K562 (cell line): ENCODE data around the gene FREM1. TPM values are rescaled to one million over a fixed set of nuclear protein-coding genes. Genes with fewer than 3 reads are reported as not detected.
A peak's percentile ranks its signal among the peaks of the same experiment; 100 is the strongest.

Experiments
- ATAC-seq: fragments of 200-7000 bp; cut with Tn5 transposase; 3 replicates; pipeline ENCODE4 v1.9.1; 2020; ENCODE audit warnings: moderate library complexity
- BruUV-seq: library from RNA; stranded (reverse); fragments of 400-500 nt; replicated peaks from 2 replicates; lab custom pipeline; 2021; lab: Mats Ljungman, UMichigan
- CTCF ChIA-PET: fragments of 300-600 bp; formaldehyde crosslinking; extraction: SDS; loops from one replicate; lab custom pipeline; 2021; ENCODE audit warnings: low intra/inter-chr PET ratio; lab: Yijun Ruan, JAX
- POLR2A ChIA-PET: fragments of 300-600, 350-650 bp; sonication (Branson Sonifier 250); formaldehyde crosslinking; extraction: SDS; loops from one replicate; lab custom pipeline; 2021; ENCODE audit warnings: antibody characterized with exemption, inconsistent platforms; lab: Yijun Ruan, JAX
- DNase-seq, 4 experiments: peaks; one replicate each; pipeline versions ENCODE4 v3.0.0 to v3.0.0-alpha.2; 2011 to 2018; ENCODE audit warnings: low spot score in 3 of 4, mixed read lengths in 3 of 4; ENCODE audit errors: extremely low read depth in 1 of 4
- FAIRE-seq: peaks from 2 replicates; lab custom pipeline; 2011; peaks lifted over from hg19 to GRCh38; lab: Jason Lieb, UNC
- H2AFZ ChIP-seq: 2 replicates; pipeline ENCODE4 v1.6.0; 2011; ENCODE audit warnings: low read depth, low read length, control low read depth, inconsistent platforms
- H3K27ac ChIP-seq: fragments of 200-600 bp; 3 replicates; pipeline ENCODE4 v1.8.0; 2011; ENCODE audit warnings: low read depth, mild to moderate bottlenecking, control low read depth, inconsistent platforms, low read length, moderate library complexity, mixed read lengths; ENCODE audit errors: extremely low read depth
- H3K27me3 ChIP-seq, 2 experiments: fragments of 300-600 bp in 1 of 2; 2 replicates in 1 of 2; 3 replicates in 1 of 2; pipeline versions ENCODE4 v1.6.0 to v1.8.0; 2011; ENCODE audit warnings: inconsistent platforms in 2 of 2, low read length in 2 of 2, mild to moderate bottlenecking in 1 of 2, mixed read lengths in 1 of 2, moderate library complexity in 1 of 2; ENCODE audit not compliant: control insufficient read depth in 2 of 2, insufficient read depth in 2 of 2
- H3K36me3 ChIP-seq: fragments of 300-600 bp; 3 replicates; pipeline ENCODE4 v1.8.0; 2011; ENCODE audit warnings: mild to moderate bottlenecking, low read length, inconsistent platforms; ENCODE audit not compliant: control insufficient read depth, insufficient read depth
- H3K4me1 ChIP-seq, 2 experiments: fragments of 200-600 bp in 1 of 2; replicated peaks in 1 of 2; 2 replicates in 1 of 2; 3 replicates in 1 of 2; pipeline versions ENCODE4 v1.5.1 to v1.8.0; 2011; ENCODE audit warnings: inconsistent platforms in 2 of 2, low read length in 2 of 2, mild to moderate bottlenecking in 1 of 2, mixed read lengths in 1 of 2, moderate library complexity in 1 of 2; ENCODE audit not compliant: control insufficient read depth in 2 of 2, insufficient read depth in 2 of 2
- H3K4me2 ChIP-seq: 2 replicates; pipeline ENCODE4 v1.6.1; 2011; ENCODE audit warnings: low read length, control low read depth, inconsistent platforms, mixed read lengths; ENCODE audit not compliant: insufficient read depth
- H3K4me3 ChIP-seq: fragments of 200-600 bp; sonication (generic), shearing (Covaris generic); 2 replicates; pipeline ENCODE4 v1.5.1; 2016; ENCODE audit warnings: control low read depth, inconsistent platforms
- H3K79me2 ChIP-seq: fragments of 200-600 bp; 3 replicates; pipeline ENCODE4 v1.8.0; 2011; ENCODE audit warnings: low read length, inconsistent platforms; ENCODE audit not compliant: control insufficient read depth, insufficient read depth
- H3K9ac ChIP-seq, 2 experiments: 2 replicates each; pipeline versions ENCODE4 v1.6.0 to v1.6.1; 2011; ENCODE audit warnings: low read depth in 2 of 2, low read length in 2 of 2, control low read depth in 1 of 2, inconsistent platforms in 1 of 2, mild to moderate bottlenecking in 1 of 2, mixed read lengths in 1 of 2; ENCODE audit not compliant: insufficient read depth in 1 of 2
- H3K9me1 ChIP-seq: one replicate; pipeline ENCODE4 v1.6.0; 2011; ENCODE audit warnings: inconsistent platforms, mild to moderate bottlenecking, low read length, moderate library complexity; ENCODE audit not compliant: control insufficient read depth, insufficient read depth
- H3K9me3 ChIP-seq: replicated peaks from 2 replicates; pipeline ENCODE4 v1.5.1; 2011; ENCODE audit warnings: low read depth, low read length, inconsistent platforms; ENCODE audit not compliant: control insufficient read depth, insufficient read depth
- H4K20me1 ChIP-seq: replicated peaks from 2 replicates; pipeline ENCODE4 v1.6.1; 2011; ENCODE audit warnings: low read length, inconsistent platforms, mixed read lengths; ENCODE audit not compliant: control insufficient read depth, insufficient read depth
- BCLAF1 ChIP-seq, 2 experiments: fragments of 450-650 bp in 1 of 2; IDR thresholded peaks; 2 replicates each; pipeline ENCODE4 v1.6.1; 2011 to 2017; ENCODE audit warnings: low read depth in 2 of 2, antibody characterized with exemption in 1 of 2, borderline replicate concordance in 1 of 2, low read length in 1 of 2, mild to moderate bottlenecking in 1 of 2, mixed read lengths in 1 of 2; ENCODE audit not compliant: control insufficient read depth in 1 of 2
- BRD9 ChIP-seq: fragments of 450-650 bp; IDR thresholded peaks from 2 replicates; pipeline ENCODE4 v1.6.1; 2018; ENCODE audit warnings: low read depth; ENCODE audit not compliant: partially characterized antibody
- ESRRA ChIP-seq: fragments of 450-650 bp; IDR thresholded peaks from 2 replicates; pipeline ENCODE4 v1.6.1; 2014; ENCODE audit warnings: low read depth, mild to moderate bottlenecking, moderate library complexity, borderline replicate concordance
- ESRRB ChIP-seq: fragments of 250-450 bp; sonication (Bioruptor Pico); IDR thresholded peaks from 2 replicates; pipeline ENCODE4 v1.5.0; 2020; ENCODE audit warnings: mild to moderate bottlenecking, moderate library complexity, borderline replicate concordance
- ETV5 ChIP-seq: sonication (generic); formaldehyde crosslinking; IDR thresholded peaks from 2 replicates; pipeline ENCODE4 v1.4.0; 2020; ENCODE audit warnings: low read depth, mild to moderate bottlenecking, missing genetic modification reagents
- IFI16 ChIP-seq: fragments of 250-450 bp; sonication (Bioruptor Pico); IDR thresholded peaks from 2 replicates; pipeline ENCODE4 v2.1.2; 2022; ENCODE audit warnings: mild to moderate bottlenecking, inconsistent platforms
- WGBS: fragments of 100-300 bp; shearing (Covaris generic); methylation state at CpG from one replicate; pipeline ENCODE4 v1.1.6; 2016; ENCODE audit warnings: low coverage, mixed read lengths; ENCODE audit not compliant: insufficient coverage; ENCODE audit errors: missing lambda C conversion rate; 5-methylcytosine and 5-hydroxymethylcytosine counted together
- in situ Hi-C: fragments of 300-500 bp; cut with MboI; formaldehyde crosslinking; loops from 4 replicates; pipeline ENCODE4 v1.15.0; 2018; ENCODE audit warnings: inconsistent platforms, mixed read lengths
- intact Hi-C: fragments of 100-400 bp; cut with micrococcal nuclease; formaldehyde crosslinking; loops from 2 replicates; pipeline ENCODE4 v1.14.2; 2022
- polyA plus RNA-seq, 8 experiments: library from polyadenylated mRNA; depleted of rRNA in 4 of 8; stranded (reverse) in 5 of 8; unstranded in 3 of 8; fragments of >200 nt; fragmentation: Nextera tagmentation in 2 of 8; fragmentation: Illumina TruSeq in 1 of 8; extraction: Ambion mirVana in 2 of 8; extraction: Trizol in 1 of 8; gene quantifications; 2 replicates each; pipeline versions ENCODE4 v1.2.1 to v1.2.3, GENCODE V29; 2011 to 2014; ENCODE audit warnings: inconsistent platforms in 1 of 8, missing spikeins in 1 of 8
- total RNA-seq, 7 experiments: library from RNA; depleted of rRNA in 6 of 7; stranded (reverse); fragments of >200 nt in 6 of 7; fragmentation: Illumina TruSeq in 2 of 7; extraction: Trizol in 2 of 7; gene quantifications; 2 replicates each; pipeline versions ENCODE4 v1.2.1 to v1.2.3, GENCODE V29; 2011 to 2021; ENCODE audit warnings: low replicate concordance in 1 of 7
- TF ChIP-seq, protein P1 (sequence below), 3 experiments: IDR thresholded peaks in 2 of 3; conservative IDR thresholded peaks in 1 of 3; 2 replicates each; pipeline ENCODE4 v1.5.1; 2011 to 2012; ENCODE audit warnings: low read length in 3 of 3, mild to moderate bottlenecking in 3 of 3, control low read depth in 2 of 3, improper control_type of control experiment in 1 of 3, inconsistent platforms in 1 of 3, low read depth in 1 of 3, mixed read lengths in 1 of 3, moderate library complexity in 1 of 3; ENCODE audit not compliant: insufficient read depth in 2 of 3
- TF ChIP-seq, protein P2 (sequence below): fragments of 450-650 bp; IDR thresholded peaks from 2 replicates; pipeline ENCODE4 v1.6.1; 2014; ENCODE audit warnings: low read depth, mild to moderate bottlenecking, moderate library complexity, borderline replicate concordance

Gene FREM1
- total and polyA plus RNA-seq, 9 of the 15 experiments (the other 6 are each of a cell fraction or from before 2014, with no cell fraction given) = 0.03 to 0.24 (median 0.13) TPM; not detected in 2

GRCh38 chr9:14888875-14889274, 21.4 kb downstream of the FREM1 start:
- Histone ChIP-seq H3K4me2 (no peak overlapping the region), H3K4me3 (no peak overlapping the region), H4K20me1 (no peaks in the 10 kb centered on the region), H3K9me3 (no peaks in the 10 kb centered on the region), H3K4me1 (no peaks in the 10 kb centered on the region), H3K79me2 (no peaks in the 10 kb centered on the region), H2AFZ (no peak overlapping the region), H3K36me3 (no peaks in the 10 kb centered on the region), H3K27me3 (no peaks in the 10 kb centered on the region), H3K27ac (no peak overlapping the region), H3K9ac (no peak overlapping the region), H3K9me1 (no peaks in the 10 kb centered on the region)
- TF ChIP-seq ETV5 (CRISPR knock-in tag) (no peak), BRD9 (no peak)
- TF ChIP-seq, protein P1, sequence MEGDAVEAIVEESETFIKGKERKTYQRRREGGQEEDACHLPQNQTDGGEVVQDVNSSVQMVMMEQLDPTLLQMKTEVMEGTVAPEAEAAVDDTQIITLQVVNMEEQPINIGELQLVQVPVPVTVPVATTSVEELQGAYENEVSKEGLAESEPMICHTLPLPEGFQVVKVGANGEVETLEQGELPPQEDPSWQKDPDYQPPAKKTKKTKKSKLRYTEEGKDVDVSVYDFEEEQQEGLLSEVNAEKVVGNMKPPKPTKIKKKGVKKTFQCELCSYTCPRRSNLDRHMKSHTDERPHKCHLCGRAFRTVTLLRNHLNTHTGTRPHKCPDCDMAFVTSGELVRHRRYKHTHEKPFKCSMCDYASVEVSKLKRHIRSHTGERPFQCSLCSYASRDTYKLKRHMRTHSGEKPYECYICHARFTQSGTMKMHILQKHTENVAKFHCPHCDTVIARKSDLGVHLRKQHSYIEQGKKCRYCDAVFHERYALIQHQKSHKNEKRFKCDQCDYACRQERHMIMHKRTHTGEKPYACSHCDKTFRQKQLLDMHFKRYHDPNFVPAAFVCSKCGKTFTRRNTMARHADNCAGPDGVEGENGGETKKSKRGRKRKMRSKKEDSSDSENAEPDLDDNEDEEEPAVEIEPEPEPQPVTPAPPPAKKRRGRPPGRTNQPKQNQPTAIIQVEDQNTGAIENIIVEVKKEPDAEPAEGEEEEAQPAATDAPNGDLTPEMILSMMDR (IDR thresholded peaks at IDR 0.05 in 2 of 3, conservative IDR thresholded peaks at IDR 0.05 in 1 of 3; ENCODE audit: insufficient read depth in 2 of 3, low read depth in 1 of 3, low read length in 3 of 3) = peak in 1 of 3 experiments; percentile 3; a peak in 1 of 6 replicates
- no TSS peak for BruUV-seq
- no peak for FAIRE-seq
- in situ Hi-C loops (no loop called here), intact Hi-C loops (no loop called here)
- 0% methylated on average over 1 of the region's 1 CpG for WGBS
- DNase-seq = no peak
- ATAC-seq = no peak
- ChIA-PET CTCF (no interaction called here), POLR2A (no interaction called here)

DNA sequence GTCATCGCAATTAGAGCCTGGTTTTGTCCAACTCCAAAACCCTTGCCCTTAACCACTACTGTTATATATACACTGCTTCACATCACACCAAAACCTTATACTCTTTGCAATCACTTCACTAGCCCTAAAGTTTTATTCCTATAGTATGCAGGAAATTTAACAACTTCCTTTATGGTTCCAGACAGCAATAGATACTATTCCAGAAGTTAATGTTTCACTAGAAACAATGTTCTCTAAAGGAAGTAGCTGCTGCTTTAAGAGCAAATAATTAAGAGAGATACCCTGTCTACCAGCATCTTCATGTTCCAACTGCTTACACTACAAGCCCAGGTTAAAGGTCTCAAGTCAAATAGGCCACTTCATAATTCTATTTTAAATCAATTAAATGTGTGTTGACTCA, 22.0 kb downstream of the FREM1 start:
- H3K4me2 ChIP-seq = no peak overlapping the region
- in situ Hi-C loops (no loop called here), intact Hi-C loops (no loop called here)
- no peak overlapping the region for H3K9ac ChIP-seq
- TF ChIP-seq BCLAF1 (IDR thresholded peaks at IDR 0.05; ENCODE audit: borderline replicate concordance in 1 of 2, control insufficient read depth in 1 of 2, low read depth in 2 of 2, low read length in 1 of 2) (no peak), ESRRA (no peak), ESRRB (no peak), IFI16 (CRISPR knock-in tag) (no peak)
- TF ChIP-seq, protein P2, sequence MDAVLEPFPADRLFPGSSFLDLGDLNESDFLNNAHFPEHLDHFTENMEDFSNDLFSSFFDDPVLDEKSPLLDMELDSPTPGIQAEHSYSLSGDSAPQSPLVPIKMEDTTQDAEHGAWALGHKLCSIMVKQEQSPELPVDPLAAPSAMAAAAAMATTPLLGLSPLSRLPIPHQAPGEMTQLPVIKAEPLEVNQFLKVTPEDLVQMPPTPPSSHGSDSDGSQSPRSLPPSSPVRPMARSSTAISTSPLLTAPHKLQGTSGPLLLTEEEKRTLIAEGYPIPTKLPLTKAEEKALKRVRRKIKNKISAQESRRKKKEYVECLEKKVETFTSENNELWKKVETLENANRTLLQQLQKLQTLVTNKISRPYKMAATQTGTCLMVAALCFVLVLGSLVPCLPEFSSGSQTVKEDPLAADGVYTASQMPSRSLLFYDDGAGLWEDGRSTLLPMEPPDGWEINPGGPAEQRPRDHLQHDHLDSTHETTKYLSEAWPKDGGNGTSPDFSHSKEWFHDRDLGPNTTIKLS = no peak
- no peak for FAIRE-seq
- H3K9me3 ChIP-seq = no peaks in the 10 kb centered on the region
- no peak overlapping the region for H3K27ac ChIP-seq
- H4K20me1 ChIP-seq = no peaks in the 10 kb centered on the region
- no peak for DNase-seq
- ChIA-PET CTCF (no interaction called here), POLR2A (no interaction called here)
- H3K9me1 ChIP-seq = no peaks in the 10 kb centered on the region
- no peak for ATAC-seq
- no peaks in the 10 kb centered on the region for H3K36me3 ChIP-seq
- 0% methylated on average over 1 of the region's 1 CpG for WGBS
- BruUV-seq = no TSS peak
- no peak overlapping the region for H3K4me3 ChIP-seq
- H3K27me3 ChIP-seq = no peaks in the 10 kb centered on the region
- H2AFZ ChIP-seq = no peak overlapping the region
- no peaks in the 10 kb centered on the region for H3K4me1 ChIP-seq
- H3K79me2 ChIP-seq = no peaks in the 10 kb centered on the region
